LNCAP (cell line): ENCODE data around the gene OR5AU1.

Experiments
- CTCF ChIP-seq: fragments of 450-650 bp; IDR thresholded peaks from 2 replicates; pipeline ENCODE4 v1.5.1; 2017; ENCODE audit warnings: mild to moderate bottlenecking

Gene OR5AU1

GRCh38 chr14:21155963-21156362 lies at the start of gene OR5AU1:
Gene OR5AU1 (minus strand): TSS chr14:21156063. CDS start chr14:21155872, 191 bp downstream.
- TF ChIP-seq CTCF, result no peak

GRCh38 chr14:21205026-21205677 lies 49.3 kb upstream of the OR5AU1 start:
- TF ChIP-seq CTCF, result no peak

GRCh38 chr14:21204167-21205025 lies 48.5 kb upstream of the OR5AU1 start:
- TF ChIP-seq CTCF, result no peak

GRCh38 chr14:21203470-21204166 lies 47.8 kb upstream of the OR5AU1 start:
- no peak for TF ChIP-seq CTCF

GRCh38 chr14:21202463-21203358 lies 46.8 kb upstream of the OR5AU1 start:
- no peak for TF ChIP-seq CTCF

- no peak for TF ChIP-seq CTCF
These were observed 46.0 kb upstream of the OR5AU1 start for GRCh38 chr14:21201732-21202462.
